ENCODE data around the gene PDXK.
"Not testable (repeated sequence)": the region's sequence is repeated elsewhere in the genome, so short reads cannot be mapped to it uniquely, and the experiment has no call there.

The PDXK gene

DNA sequence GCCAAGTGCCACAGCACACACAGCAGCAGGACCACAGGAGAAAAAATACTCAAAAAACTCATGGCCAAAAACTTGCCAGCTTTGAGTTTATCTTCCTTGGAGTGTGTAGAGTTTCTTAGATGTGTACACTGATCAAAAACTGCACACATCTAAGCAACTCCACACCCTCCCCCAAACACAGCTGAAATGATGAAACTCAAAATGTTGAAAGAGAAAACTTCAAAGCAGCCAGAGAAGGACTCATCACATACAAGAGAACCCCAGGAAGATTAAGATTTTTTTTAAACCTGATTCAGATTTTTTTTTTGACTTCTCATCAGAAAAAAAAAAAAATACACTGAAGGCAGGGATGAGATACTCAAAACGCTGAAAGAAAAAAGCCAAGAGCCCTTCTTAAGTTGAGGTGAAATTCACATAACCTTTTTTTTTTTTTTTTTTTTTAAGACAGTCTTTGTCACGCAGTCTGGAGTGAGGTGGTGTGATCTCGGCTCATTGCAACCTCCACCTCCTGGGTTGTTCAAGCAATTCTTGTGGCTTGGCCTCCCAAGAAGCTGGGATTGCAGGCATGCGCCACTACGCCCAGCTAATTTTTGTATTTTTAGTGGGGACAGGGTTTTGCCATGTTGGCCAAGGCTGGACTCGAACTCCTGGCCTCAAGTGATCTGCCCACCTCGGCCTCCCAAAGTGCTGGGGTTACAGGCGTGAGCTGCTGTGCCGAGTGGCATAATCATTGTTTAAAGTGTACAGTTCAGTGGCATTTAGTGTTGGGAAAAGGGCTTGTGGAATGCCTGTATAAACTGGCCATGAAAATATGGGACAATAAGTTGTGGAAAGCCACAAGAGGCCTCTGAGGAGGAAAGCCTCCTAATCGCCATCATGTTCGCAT is 20.9 kb upstream of the PDXK start:
- no peak for TF ChIP-seq BACH2 (CRISPR knock-in tag; IDR thresholded peaks at IDR 0.05; ENCODE audit: borderline replicate concordance)
- no peak for TF ChIP-seq ISL1 (CRISPR knock-in tag; IDR thresholded peaks at IDR 0.05)
- TF ChIP-seq PPARA (CRISPR knock-in tag; IDR thresholded peaks at IDR 0.05; ENCODE audit: borderline replicate concordance): no peak
- no peak for TF ChIP-seq TOX (CRISPR knock-in tag; IDR thresholded peaks at IDR 0.05; ENCODE audit: borderline replicate concordance)
- no peak for TF ChIP-seq TCF4 (CRISPR knock-in tag; IDR thresholded peaks at IDR 0.05; ENCODE audit: borderline replicate concordance)
- TF ChIP-seq RARB (CRISPR knock-in tag; IDR thresholded peaks at IDR 0.05): no peak
- TF ChIP-seq, protein P1, sequence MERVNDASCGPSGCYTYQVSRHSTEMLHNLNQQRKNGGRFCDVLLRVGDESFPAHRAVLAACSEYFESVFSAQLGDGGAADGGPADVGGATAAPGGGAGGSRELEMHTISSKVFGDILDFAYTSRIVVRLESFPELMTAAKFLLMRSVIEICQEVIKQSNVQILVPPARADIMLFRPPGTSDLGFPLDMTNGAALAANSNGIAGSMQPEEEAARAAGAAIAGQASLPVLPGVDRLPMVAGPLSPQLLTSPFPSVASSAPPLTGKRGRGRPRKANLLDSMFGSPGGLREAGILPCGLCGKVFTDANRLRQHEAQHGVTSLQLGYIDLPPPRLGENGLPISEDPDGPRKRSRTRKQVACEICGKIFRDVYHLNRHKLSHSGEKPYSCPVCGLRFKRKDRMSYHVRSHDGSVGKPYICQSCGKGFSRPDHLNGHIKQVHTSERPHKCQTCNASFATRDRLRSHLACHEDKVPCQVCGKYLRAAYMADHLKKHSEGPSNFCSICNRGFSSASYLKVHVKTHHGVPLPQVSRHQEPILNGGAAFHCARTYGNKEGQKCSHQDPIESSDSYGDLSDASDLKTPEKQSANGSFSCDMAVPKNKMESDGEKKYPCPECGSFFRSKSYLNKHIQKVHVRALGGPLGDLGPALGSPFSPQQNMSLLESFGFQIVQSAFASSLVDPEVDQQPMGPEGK (CRISPR knock-in tag; IDR thresholded peaks at IDR 0.05; ENCODE audit: borderline replicate concordance): no peak
- no peak for TF ChIP-seq OSR1 (CRISPR knock-in tag; IDR thresholded peaks at IDR 0.05)
- no peak for TF ChIP-seq ZNF8 (CRISPR knock-in tag; IDR thresholded peaks at IDR 0.05)
- no peak for ATAC-seq

DNA sequence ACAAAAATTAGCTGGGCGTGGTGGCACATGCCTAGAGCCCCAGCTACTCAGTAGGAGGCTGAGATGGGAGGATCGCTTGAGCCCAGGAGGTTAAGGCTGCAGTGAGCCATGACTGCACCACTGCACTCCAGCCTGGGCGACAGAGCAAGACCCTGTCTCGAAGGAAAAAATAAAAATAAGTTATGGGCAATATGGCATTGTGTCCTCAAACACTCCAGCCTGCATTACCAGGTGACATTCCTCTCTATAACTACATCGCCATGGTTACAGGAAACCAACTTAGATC is 19.5 kb upstream of the PDXK start:
- not testable (repeated sequence) for ATAC-seq

DNA sequence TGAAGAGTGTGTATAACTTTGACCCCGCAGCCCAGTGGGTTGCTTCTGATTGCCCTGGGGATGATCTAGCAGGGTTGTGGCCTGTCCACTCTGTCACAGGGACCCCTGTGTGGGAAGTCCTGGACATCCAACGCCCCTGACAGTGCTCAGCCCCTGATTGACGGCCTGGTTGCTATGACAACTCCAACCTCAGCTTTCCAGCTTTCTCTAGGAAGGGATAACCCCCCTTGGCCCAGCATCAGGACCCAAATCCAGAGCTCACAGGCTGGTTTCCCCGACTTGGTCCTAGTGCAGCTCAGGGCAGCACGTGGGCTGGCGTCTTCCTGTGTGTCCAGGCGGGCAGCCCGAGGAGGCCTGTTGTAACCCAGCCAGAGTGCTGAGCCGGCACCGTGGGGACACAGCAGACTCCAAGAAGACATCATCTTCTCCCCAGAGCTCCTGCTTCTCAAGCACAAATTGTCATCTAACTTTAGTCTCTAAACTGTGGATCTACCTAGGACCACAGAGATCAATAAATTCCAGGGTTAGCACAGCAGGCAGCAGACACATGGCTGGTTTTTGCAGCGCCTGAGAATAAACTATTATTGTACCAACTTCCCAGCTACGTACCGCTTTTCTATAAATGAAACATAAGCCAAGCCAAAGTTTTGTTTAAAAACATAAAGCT is 18.9 kb upstream of the PDXK start:
- TF ChIP-seq ZFP30 (CRISPR knock-in tag; IDR thresholded peaks at IDR 0.05) (no peak), CSDC2 (CRISPR knock-in tag; IDR thresholded peaks at IDR 0.05) (no peak), BACH2 (CRISPR knock-in tag; IDR thresholded peaks at IDR 0.05; ENCODE audit: borderline replicate concordance) (no peak), ZC3H10 (CRISPR knock-in tag; IDR thresholded peaks at IDR 0.05) (no peak), ISL1 (CRISPR knock-in tag; IDR thresholded peaks at IDR 0.05) (no peak), PPARA (CRISPR knock-in tag; IDR thresholded peaks at IDR 0.05; ENCODE audit: borderline replicate concordance) (no peak), ZNF565 (CRISPR knock-in tag; conservative IDR thresholded peaks at IDR 0.05; ENCODE audit: low read depth) (no peak), ESRRG (CRISPR knock-in tag; IDR thresholded peaks at IDR 0.05) (no peak), OSR1 (CRISPR knock-in tag; IDR thresholded peaks at IDR 0.05) (no peak), ARNTL (CRISPR knock-in tag; IDR thresholded peaks at IDR 0.05; ENCODE audit: borderline replicate concordance, low read depth) (no peak), TCF4 (CRISPR knock-in tag; IDR thresholded peaks at IDR 0.05; ENCODE audit: borderline replicate concordance) (no peak)
- TF ChIP-seq, protein P2, sequence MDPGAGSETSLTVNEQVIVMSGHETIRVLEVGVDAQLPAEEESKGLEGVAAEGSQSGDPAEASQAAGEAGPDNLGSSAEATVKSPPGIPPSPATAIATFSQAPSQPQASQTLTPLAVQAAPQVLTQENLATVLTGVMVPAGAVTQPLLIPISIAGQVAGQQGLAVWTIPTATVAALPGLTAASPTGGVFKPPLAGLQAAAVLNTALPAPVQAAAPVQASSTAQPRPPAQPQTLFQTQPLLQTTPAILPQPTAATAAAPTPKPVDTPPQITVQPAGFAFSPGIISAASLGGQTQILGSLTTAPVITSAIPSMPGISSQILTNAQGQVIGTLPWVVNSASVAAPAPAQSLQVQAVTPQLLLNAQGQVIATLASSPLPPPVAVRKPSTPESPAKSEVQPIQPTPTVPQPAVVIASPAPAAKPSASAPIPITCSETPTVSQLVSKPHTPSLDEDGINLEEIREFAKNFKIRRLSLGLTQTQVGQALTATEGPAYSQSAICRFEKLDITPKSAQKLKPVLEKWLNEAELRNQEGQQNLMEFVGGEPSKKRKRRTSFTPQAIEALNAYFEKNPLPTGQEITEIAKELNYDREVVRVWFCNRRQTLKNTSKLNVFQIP (CRISPR knock-in tag; IDR thresholded peaks at IDR 0.05; ENCODE audit: borderline replicate concordance, low read depth): no peak
- TF ChIP-seq, protein P3, sequence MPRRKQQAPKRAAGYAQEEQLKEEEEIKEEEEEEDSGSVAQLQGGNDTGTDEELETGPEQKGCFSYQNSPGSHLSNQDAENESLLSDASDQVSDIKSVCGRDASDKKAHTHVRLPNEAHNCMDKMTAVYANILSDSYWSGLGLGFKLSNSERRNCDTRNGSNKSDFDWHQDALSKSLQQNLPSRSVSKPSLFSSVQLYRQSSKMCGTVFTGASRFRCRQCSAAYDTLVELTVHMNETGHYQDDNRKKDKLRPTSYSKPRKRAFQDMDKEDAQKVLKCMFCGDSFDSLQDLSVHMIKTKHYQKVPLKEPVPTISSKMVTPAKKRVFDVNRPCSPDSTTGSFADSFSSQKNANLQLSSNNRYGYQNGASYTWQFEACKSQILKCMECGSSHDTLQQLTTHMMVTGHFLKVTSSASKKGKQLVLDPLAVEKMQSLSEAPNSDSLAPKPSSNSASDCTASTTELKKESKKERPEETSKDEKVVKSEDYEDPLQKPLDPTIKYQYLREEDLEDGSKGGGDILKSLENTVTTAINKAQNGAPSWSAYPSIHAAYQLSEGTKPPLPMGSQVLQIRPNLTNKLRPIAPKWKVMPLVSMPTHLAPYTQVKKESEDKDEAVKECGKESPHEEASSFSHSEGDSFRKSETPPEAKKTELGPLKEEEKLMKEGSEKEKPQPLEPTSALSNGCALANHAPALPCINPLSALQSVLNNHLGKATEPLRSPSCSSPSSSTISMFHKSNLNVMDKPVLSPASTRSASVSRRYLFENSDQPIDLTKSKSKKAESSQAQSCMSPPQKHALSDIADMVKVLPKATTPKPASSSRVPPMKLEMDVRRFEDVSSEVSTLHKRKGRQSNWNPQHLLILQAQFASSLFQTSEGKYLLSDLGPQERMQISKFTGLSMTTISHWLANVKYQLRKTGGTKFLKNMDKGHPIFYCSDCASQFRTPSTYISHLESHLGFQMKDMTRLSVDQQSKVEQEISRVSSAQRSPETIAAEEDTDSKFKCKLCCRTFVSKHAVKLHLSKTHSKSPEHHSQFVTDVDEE (CRISPR knock-in tag; IDR thresholded peaks at IDR 0.05): no peak
- ATAC-seq: no peak

DNA sequence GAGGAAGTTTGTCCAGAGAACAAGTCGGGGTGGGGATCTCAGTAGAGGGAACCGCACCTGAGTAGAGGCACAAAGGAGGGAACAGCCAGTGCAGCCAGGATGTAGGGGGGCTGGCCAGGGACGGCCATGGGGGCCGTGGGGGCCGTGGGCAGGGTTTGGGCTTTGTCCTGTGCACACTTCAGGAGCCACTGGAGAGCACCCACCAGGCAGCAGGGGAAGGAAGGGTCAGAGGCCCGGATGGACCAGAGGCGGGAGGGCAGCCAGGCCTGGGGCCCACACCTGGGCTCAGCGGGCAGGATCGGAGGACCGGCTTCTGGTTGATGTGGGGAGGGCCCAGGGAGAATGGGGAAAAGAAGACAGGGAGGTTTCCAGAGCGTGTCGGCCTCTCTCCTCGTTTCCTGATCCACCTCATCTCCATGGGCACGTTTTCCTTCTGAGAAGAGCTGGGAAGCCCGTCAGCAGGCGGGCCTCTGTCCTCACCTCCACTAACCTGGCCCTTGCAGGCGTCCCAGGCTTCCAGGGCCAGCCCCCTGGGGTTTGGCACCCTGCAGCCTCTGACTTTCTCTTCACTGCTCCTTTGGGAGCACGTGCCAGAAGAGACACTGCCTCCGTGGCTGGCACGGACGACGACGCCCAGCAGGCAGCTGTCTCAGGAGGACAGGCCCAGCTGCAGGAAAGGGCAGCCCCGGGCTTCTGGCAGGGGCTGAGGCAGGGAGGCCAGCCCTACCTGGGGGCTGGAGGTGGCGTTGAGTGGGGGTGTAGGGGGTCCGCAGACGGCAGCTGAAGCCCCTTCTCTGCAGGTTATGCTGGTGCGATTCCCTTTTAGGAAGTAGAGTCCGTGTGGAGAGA is 16.8 kb upstream of the PDXK start:
- TF ChIP-seq GLIS3 (CRISPR knock-in tag; IDR thresholded peaks at IDR 0.05): no peak
- TF ChIP-seq ZFP30 (CRISPR knock-in tag; IDR thresholded peaks at IDR 0.05): no peak
- no peak for TF ChIP-seq PPARA (CRISPR knock-in tag; IDR thresholded peaks at IDR 0.05; ENCODE audit: borderline replicate concordance)
- TF ChIP-seq SNAI2 (CRISPR knock-in tag; IDR thresholded peaks at IDR 0.05): no peak
- no peak for TF ChIP-seq ZFP3 (CRISPR knock-in tag; IDR thresholded peaks at IDR 0.05)
- TF ChIP-seq ZC3H10 (CRISPR knock-in tag; IDR thresholded peaks at IDR 0.05): no peak
- no peak for TF ChIP-seq ZNF8 (CRISPR knock-in tag; IDR thresholded peaks at IDR 0.05)
- TF ChIP-seq ZNF565 (CRISPR knock-in tag; conservative IDR thresholded peaks at IDR 0.05; ENCODE audit: low read depth): no peak
- TF ChIP-seq, protein P4, sequence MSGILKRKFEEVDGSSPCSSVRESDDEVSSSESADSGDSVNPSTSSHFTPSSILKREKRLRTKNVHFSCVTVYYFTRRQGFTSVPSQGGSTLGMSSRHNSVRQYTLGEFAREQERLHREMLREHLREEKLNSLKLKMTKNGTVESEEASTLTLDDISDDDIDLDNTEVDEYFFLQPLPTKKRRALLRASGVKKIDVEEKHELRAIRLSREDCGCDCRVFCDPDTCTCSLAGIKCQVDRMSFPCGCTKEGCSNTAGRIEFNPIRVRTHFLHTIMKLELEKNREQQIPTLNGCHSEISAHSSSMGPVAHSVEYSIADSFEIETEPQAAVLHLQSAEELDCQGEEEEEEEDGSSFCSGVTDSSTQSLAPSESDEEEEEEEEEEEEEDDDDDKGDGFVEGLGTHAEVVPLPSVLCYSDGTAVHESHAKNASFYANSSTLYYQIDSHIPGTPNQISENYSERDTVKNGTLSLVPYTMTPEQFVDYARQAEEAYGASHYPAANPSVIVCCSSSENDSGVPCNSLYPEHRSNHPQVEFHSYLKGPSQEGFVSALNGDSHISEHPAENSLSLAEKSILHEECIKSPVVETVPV (CRISPR knock-in tag; IDR thresholded peaks at IDR 0.05): no peak
- no peak for TF ChIP-seq CSDC2 (CRISPR knock-in tag; IDR thresholded peaks at IDR 0.05)
- no peak for TF ChIP-seq TOX (CRISPR knock-in tag; IDR thresholded peaks at IDR 0.05; ENCODE audit: borderline replicate concordance)
- no peak for TF ChIP-seq ESRRG (CRISPR knock-in tag; IDR thresholded peaks at IDR 0.05)
- no peak for TF ChIP-seq ARNTL (CRISPR knock-in tag; IDR thresholded peaks at IDR 0.05; ENCODE audit: borderline replicate concordance, low read depth)
- TF ChIP-seq ZNF70 (CRISPR knock-in tag; IDR thresholded peaks at IDR 0.05): no peak
- no peak for TF ChIP-seq BACH2 (CRISPR knock-in tag; IDR thresholded peaks at IDR 0.05; ENCODE audit: borderline replicate concordance)
- no peak for TF ChIP-seq RARB (CRISPR knock-in tag; IDR thresholded peaks at IDR 0.05)
- no peak for TF ChIP-seq TCF4 (CRISPR knock-in tag; IDR thresholded peaks at IDR 0.05; ENCODE audit: borderline replicate concordance)
- ATAC-seq: no peak

Data from SK-N-SH treated with all-trans-retinoic acid at 6 μM for 48 hours (cell line).